NCI-H128 (cell line): ENCODE measurements around the gene TET1.
A peak's percentile ranks its signal among the peaks of the same experiment; 100 is the strongest.
"Not testable (repeated sequence)": the region's sequence is repeated elsewhere in the genome, so short reads cannot be mapped to it uniquely, and the experiment has no call there.

Experiments used
- DNase-seq: peaks from one replicate; lab custom pipeline; 2025; ENCODE audit not compliant: unreplicated experiment; lab: John Stamatoyannopoulos, UW

Gene TET1

GRCh38 chr10:68562661-68563570 lies 2.8 kb downstream of the TET1 start:
- no peak for DNase-seq

- DNase-seq: no peak
Measured at GRCh38 chr10:68564712-68565111, 4.6 kb downstream of the TET1 start.

- no peak for DNase-seq
Measured at GRCh38 chr10:68565658-68566057, 5.5 kb downstream of the TET1 start.

DNA sequence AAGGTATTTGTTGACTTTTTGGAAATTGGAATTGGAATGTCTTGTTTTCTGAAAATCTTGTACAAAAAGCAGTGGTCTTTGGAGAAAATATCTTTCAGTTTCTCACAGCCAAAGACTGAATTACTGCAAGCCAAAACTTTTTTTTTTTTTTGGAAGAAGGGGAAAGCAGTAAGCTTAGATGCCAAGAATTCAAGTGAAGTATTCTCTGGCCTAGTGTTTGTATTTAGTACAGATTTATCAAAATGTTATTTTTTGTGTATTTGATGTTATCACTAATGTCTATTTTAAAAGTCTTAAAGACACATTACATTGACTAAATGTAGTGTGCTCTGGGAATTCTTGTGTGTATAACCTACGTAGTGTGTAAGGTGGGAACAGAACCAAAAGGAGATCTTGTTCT lies 6.2 kb downstream of the TET1 start:
- no peak for DNase-seq

DNA sequence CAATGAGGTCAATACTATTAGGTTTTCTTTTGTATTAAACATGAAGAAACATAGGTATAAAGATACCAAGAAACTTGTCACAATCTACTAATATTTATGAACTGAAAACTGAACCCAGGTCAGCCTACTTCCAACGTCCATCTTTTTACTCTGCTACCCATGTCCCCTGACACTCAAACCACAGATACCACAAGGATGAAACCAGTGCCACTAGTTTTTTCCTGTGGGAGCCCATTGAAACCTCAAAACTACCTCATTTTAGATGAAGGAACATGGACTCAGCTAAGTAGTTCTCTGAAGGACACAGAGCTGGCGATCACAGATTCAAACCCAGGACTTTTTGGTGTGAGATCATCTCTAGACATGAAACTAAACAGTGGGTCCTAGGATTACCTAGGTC lies 6.8 kb downstream of the TET1 start:
- no peak for DNase-seq

DNA sequence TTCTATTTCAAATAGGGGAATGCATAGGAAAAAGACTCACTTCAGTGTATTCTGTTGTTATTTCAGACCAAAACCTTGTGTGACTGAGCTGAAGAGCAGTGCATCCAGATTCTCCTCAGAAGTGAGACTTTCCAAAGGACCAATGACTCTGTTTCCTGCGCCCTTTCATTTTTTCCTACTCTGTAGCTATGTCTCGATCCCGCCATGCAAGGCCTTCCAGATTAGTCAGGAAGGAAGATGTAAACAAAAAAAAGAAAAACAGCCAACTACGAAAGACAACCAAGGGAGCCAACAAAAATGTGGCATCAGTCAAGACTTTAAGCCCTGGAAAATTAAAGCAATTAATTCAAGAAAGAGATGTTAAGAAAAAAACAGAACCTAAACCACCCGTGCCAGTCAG lies 12.0 kb downstream of the TET1 start:
- DNase-seq: no peak

- DNase-seq: no peak
Measured at GRCh38 chr10:68574051-68574450, 13.9 kb downstream of the TET1 start.

DNA sequence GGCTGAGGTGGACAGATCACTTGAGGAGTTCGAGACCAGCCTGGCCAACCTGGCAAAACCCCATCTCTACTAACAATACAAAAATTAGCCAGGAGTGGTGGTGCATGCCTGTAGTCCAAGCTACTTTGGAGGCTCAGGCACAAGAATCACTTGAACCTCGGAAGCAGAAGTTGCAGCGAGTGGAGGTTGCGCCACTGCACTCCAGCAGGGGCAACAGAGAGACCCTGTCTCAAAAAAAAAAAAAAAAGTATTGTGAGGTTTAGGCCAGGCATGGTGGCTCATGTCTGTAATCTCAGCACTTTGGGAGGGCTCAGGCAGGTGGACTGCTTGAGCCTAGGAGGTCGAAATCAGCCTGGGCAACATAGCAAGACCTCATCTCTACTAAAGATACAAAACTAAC lies 16.0 kb downstream of the TET1 start:
- no peak for DNase-seq

DNA sequence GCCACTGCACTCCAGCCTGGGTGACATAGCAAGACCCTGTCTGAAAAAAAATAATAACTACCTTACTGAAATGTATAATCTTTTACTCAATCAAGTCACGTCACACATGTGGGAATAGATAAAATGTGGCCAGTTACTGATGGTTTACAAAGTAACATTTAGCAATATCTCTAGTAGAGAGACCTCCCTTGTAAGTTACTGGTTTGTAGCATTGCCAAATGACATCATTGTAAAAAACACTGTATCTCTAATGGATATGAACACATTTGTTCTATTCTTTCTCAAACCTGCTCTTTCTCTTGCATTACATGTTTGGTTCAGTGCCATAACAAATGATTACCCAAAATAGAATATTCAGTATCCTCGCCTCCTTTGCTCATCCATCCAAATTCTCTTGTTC lies 18.8 kb downstream of the TET1 start:
- DNase-seq: no peak

- DNase-seq: not testable (repeated sequence)
Measured at GRCh38 chr10:68584187-68584586, 24.1 kb downstream of the TET1 start.

DNA sequence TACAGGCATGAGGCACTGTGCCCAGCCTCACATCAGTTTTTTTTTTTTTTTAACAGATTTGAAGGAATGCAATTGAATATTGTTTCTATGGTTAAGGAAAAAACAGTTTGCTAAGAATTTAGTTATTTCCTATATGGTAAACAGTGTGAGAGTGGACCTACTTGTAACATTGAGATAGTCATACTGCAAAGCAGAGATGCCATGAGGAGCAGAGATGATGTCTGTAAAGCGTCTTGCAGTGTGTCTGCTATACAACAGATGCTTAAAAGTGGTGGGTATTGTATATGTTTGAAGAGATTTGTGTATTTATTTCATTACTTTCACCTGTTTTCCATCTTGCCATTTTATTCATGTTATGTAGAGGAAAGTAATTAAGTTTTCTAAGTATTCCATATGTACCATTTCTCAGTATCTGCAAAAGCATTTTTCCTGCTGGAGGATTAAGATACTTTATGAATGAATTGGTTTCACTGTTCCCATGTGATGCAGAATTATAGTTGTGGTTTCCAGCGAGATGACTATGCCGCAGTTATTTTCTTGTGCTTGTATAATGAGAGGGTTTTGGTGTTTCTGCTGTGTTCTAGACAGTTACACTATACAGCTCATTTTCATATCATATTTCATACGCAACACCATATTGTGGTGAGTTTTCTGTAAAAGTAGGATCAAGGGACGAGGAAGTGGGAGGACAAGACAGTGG lies 26.6 kb downstream of the TET1 start:
- no peak for DNase-seq

GRCh38 chr10:68594405-68594804 lies 34.3 kb downstream of the TET1 start:
- DNase-seq: no peak

- DNase-seq: no peak
Measured at GRCh38 chr10:68595513-68595912, 35.4 kb downstream of the TET1 start.

- no peak for DNase-seq
Measured at GRCh38 chr10:68597407-68597806, 37.3 kb downstream of the TET1 start.

GRCh38 chr10:68598978-68599770 lies 39.0 kb downstream of the TET1 start:
- DNase-seq: no peak

DNA sequence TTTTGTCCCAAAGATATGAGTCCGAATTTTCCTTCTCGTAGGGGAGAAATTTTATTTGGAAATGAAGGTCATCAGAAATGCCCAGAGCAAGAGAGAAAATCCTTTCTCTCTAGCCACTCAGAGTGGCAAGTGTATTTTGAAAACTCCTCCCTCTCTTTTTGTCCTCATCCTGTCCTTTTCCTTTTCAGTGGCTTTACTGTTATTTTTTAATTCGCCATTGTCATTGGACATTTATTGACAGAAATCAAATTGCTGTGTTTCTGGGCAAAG lies 39.6 kb downstream of the TET1 start:
- DNase-seq: no peak

DNA sequence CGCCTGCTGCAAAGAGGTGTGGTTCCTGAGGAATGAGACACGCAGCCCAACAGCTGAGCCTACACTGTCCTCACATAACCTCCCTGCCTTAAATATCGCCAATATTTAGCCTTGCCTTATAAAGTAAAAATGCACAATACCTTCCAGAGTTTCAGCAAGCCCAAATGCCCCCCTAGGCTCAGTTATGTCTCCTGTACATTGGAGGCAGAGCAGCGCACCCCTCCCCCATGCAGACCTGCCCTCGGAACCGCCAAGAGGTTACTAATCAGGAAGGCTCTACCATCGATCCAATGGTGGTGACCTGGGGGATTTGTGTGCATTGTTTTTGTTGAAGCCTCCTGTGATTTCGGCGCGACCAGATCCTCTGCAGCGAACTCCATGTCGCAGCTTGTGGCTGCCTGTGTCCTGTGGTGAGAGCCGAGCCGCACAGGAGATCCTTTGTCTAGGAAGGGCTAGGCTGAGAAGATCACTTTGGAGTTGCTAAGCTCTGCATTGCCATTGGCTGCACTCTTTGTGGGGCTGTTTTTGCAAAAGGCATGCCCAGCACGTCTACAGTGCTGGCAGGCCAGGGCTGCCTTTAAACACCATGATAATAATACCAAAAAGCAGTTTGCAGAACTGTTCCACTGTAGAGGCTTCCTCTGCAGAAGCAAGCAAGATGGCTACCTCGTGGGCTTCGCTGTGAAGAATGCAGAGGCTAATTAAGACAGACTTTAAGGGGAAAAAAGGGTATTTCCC lies 40.1 kb downstream of the TET1 start:
- DNase-seq: peak; percentile 79

- no peak for DNase-seq
Measured at GRCh38 chr10:68601501-68602265, 41.5 kb downstream of the TET1 start.

- DNase-seq: no peak
Measured at GRCh38 chr10:68602434-68602833, 42.3 kb downstream of the TET1 start.

DNA sequence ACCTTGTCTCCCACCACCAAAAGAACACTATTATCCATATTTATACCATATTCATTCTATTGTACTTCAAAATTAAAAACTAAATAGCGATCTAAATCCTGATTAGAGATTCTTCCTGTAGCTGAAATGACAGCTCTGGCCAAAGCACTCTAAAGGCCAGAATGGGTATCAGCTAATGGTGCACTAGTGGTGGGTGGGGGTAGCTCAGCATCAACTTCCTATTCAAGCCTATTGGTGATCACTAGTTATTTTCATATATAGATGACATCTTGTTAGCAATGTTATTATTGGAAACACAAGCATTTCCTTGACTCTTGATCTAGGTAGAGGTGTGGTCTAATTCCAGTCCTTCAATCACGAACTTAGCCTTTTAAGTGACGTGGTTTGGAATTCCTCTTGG lies 43.6 kb downstream of the TET1 start:
- no peak for DNase-seq
